Calu3 (cell line): ENCODE data around the gene PTPRZ1. TPM values are rescaled to one million over a fixed set of nuclear protein-coding genes. Genes with fewer than 3 reads are reported as not detected.

Source experiments
- BruUV-seq: library from RNA; stranded (reverse); fragments of 400-500 nt; replicated peaks from 2 replicates; lab custom pipeline; 2021; lab: Mats Ljungman, UMichigan
- CTCF ChIA-PET: fragments of 300-600 bp; sonication (Branson Sonifier 250); formaldehyde crosslinking; loops from one replicate; lab custom pipeline; 2022; ENCODE audit warnings: antibody characterized with exemption; lab: Charles Lee
- DNase-seq: peaks from one replicate; pipeline ENCODE4 v3.0.0; 2022
- H3K27ac Mint-ChIP-seq: one replicate; pipeline ENCODE4 v1.8.0; 2022; ENCODE audit warnings: mixed read lengths; ENCODE audit not compliant: unreplicated experiment
- H3K27me3 Mint-ChIP-seq: one replicate; pipeline ENCODE4 v1.8.0; 2022; ENCODE audit warnings: mixed read lengths; ENCODE audit not compliant: unreplicated experiment
- H3K36me3 Mint-ChIP-seq: one replicate; pipeline ENCODE4 v1.8.0; 2022; ENCODE audit warnings: mild to moderate bottlenecking, moderate library complexity, mixed read lengths; ENCODE audit not compliant: insufficient read depth, unreplicated experiment
- H3K4me1 Mint-ChIP-seq: one replicate; pipeline ENCODE4 v1.8.0; 2022; ENCODE audit warnings: mild to moderate bottlenecking, low read depth, mixed read lengths; ENCODE audit not compliant: unreplicated experiment
- H3K4me3 Mint-ChIP-seq: one replicate; pipeline ENCODE4 v1.8.0; 2022; ENCODE audit warnings: mild to moderate bottlenecking, low read depth, moderate library complexity, mixed read lengths; ENCODE audit not compliant: unreplicated experiment
- H3K9me3 Mint-ChIP-seq: one replicate; pipeline ENCODE4 v1.8.0; 2022; ENCODE audit warnings: low read depth, mixed read lengths; ENCODE audit not compliant: unreplicated experiment
- CTCF ChIP-seq: fragments of 200-600 bp; IDR thresholded peaks from one replicate; pipeline ENCODE4 v1.8.0; 2022; ENCODE audit warnings: antibody characterized with exemption; ENCODE audit not compliant: unreplicated experiment
- intact Hi-C: fragments of 100-400 bp; cut with micrococcal nuclease; formaldehyde crosslinking; loops from one replicate; pipeline ENCODE4 v1.10.0; 2022; ENCODE audit not compliant: unreplicated experiment
- total RNA-seq: library from RNA; stranded (reverse); gene quantifications from 2 replicates; pipeline ENCODE4 v1.2.3, GENCODE V29; 2022

Gene PTPRZ1
- total RNA-seq, 1 experiment from 2014 or later: 4.9 TPM

- no peak for TF ChIP-seq CTCF
- H3K9me3 Mint-ChIP-seq: peaks cover 5% of the 10 kb centered on the region
- intact Hi-C loops: no loop called here
- H3K36me3 Mint-ChIP-seq: no peaks in the 10 kb centered on the region
- BruUV-seq: no TSS peak
- H3K4me1 Mint-ChIP-seq: no peaks in the 10 kb centered on the region
- no peaks in the 10 kb centered on the region for H3K27me3 Mint-ChIP-seq
- no peak for DNase-seq
- CTCF ChIA-PET: no interaction called here
- H3K4me3 Mint-ChIP-seq: no peak overlapping the region
- no peak overlapping the region for H3K27ac Mint-ChIP-seq
These were observed 19.7 kb upstream of the PTPRZ1 start for GRCh38 chr7:121853307-121853706.

GRCh38 chr7:121860953-121861352, 12.0 kb upstream of the PTPRZ1 start:
- no peak for DNase-seq
- CTCF ChIA-PET: no interaction called here
- Mint-ChIP-seq H3K36me3 (no peaks in the 10 kb centered on the region), H3K4me1 (no peaks in the 10 kb centered on the region), H3K9me3 (no peaks in the 10 kb centered on the region), H3K27ac (no peak overlapping the region), H3K27me3 (no peaks in the 10 kb centered on the region), H3K4me3 (no peak overlapping the region)
- TF ChIP-seq CTCF: no peak
- BruUV-seq: no TSS peak
- intact Hi-C loops: no loop called here

GRCh38 chr7:121862591-121862990, 10.4 kb upstream of the PTPRZ1 start:
- Mint-ChIP-seq H3K4me3 (no peak overlapping the region), H3K4me1 (no peaks in the 10 kb centered on the region), H3K36me3 (no peaks in the 10 kb centered on the region), H3K27ac (no peak overlapping the region), H3K9me3 (no peaks in the 10 kb centered on the region), H3K27me3 (no peaks in the 10 kb centered on the region)
- CTCF ChIA-PET: no interaction called here
- intact Hi-C loops: no loop called here
- DNase-seq: no peak
- TF ChIP-seq CTCF: no peak
- BruUV-seq: no TSS peak

- Mint-ChIP-seq H3K4me3 (no peak overlapping the region), H3K4me1 (no peaks in the 10 kb centered on the region), H3K36me3 (peaks cover 16% of the 10 kb centered on the region), H3K27ac (no peak overlapping the region), H3K9me3 (no peaks in the 10 kb centered on the region), H3K27me3 (peaks cover 14% of the 10 kb centered on the region)
- intact Hi-C loops: loop anchor here (10.0 kb wide), 2 partner anchors 126 to 266 kb away; no protein-coding TSS in a partner anchor
- BruUV-seq: no TSS peak
- no peak for DNase-seq
- CTCF ChIA-PET: no interaction called here
- TF ChIP-seq CTCF: no peak
These were observed 1.8 kb upstream of the PTPRZ1 start for GRCh38 chr7:121871188-121871587.
